ENCODE results near the gene WDR59.
"Not testable (repeated sequence)": the region's sequence is repeated elsewhere in the genome, so short reads cannot be mapped to it uniquely, and the experiment has no call there.

Gene WDR59

DNA sequence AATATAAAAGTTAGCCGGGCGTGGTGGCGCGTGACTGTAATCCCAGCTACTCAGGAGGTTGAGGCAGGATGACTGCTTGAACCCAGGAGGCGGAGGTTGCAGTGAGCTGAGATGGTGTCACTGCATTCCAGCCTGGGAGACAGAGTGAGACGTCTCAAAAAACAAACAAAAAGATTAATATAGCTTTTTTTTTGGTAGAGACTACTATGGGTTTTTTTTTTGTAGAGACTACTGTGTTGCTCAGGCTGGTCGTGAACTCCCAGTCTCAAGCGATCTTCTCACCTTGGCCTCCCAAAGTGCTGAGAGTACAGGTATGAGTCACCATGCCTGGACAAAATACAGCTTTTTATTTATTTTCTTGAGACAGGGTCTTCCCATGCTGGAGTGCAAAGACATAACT lies 34.1 kb upstream of the WDR59 start:
- POLR2A ChIA-PET (ENCODE audit: low non-redundant PET), result no interaction called here
- no peak for TF ChIP-seq CTCF (conservative IDR thresholded peaks at IDR 0.05; ENCODE audit: low read depth)
- DNase-seq (ENCODE audit: low spot score), result no peak
- H3K27ac ChIP-seq, result no peak overlapping the region
- CTCF ChIA-PET, result interaction anchor here (1.1 kb wide), 1 partner anchor 11 kb away, joined by 3 read pairs; no protein-coding TSS in a partner anchor

DNA sequence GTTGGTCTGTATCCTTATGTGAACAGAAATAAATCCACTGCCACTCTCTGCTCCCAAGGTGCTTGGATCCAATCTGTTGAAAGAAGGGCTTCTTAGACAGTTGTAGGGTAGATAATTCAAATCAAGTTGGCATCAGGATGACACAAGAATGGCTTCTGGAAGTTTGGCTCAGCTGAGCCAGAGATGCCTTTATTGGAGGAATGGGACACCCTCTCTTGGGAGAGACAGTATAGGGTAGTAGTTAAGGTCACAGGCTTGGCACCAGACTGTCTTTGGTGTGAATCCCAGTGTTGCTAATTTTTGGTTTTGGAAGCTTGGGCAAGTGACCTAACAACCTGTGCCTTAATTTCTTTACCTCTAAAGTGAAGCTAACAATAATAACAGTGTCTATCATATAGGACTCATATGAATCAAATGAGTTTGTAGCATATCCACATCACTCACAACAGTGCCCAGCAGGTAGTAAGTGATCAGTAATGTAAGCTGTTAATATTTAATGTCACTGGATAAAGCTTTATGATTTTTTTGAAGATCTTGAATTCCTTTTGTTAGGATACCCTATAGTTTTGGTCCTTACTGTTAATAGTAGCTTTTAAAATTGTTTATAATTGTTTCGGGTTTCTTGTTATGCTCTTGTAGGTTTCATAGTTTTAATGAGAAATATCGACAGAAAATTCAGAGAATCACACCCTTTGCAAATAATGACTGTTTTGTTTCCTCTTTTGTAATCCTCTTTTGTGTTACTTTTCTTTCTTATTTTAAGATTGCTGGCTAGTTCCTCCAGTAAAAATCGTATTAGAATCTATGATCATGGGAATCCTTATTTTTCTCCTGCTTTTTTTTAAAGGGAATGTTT lies 33.0 kb upstream of the WDR59 start:
- ChIA-PET CTCF (interaction anchor here (0.7 kb wide), 1 partner anchor 16 kb away, joined by 4 read pairs; no protein-coding TSS in a partner anchor), POLR2A (ENCODE audit: low non-redundant PET) (no interaction called here)
- H3K27ac ChIP-seq, result no peak overlapping the region
- no peak for DNase-seq (ENCODE audit: low spot score)
- no peak for TF ChIP-seq CTCF (conservative IDR thresholded peaks at IDR 0.05; ENCODE audit: low read depth)

GRCh38 chr16:75016451-75017081 lies 31.6 kb upstream of the WDR59 start:
- CTCF ChIA-PET, result interaction anchor here (0.7 kb wide), 2 partner anchors 14 to 94 kb away, joined by 4 to 5 read pairs; no protein-coding TSS in a partner anchor
- H3K27ac ChIP-seq; DNase-seq (ENCODE audit: low spot score); POLR2A ChIA-PET (ENCODE audit: low non-redundant PET): not testable (repeated sequence)

GRCh38 chr16:75014318-75014717 lies 29.4 kb upstream of the WDR59 start:
- ChIA-PET CTCF (no interaction called here), POLR2A (ENCODE audit: low non-redundant PET) (no interaction called here)
- no peak for TF ChIP-seq CTCF (conservative IDR thresholded peaks at IDR 0.05; ENCODE audit: low read depth)
- no peak overlapping the region for H3K27ac ChIP-seq
- DNase-seq (ENCODE audit: low spot score), result no peak

GRCh38 chr16:75013123-75013522 lies 28.2 kb upstream of the WDR59 start:
- H3K27ac ChIP-seq, result peak overlapping the region; percentile 49
- DNase-seq (ENCODE audit: low spot score); POLR2A ChIA-PET (ENCODE audit: low non-redundant PET): not testable (repeated sequence)
- CTCF ChIA-PET, result interaction anchor here (0.7 kb wide), 1 partner anchor 20 kb away, joined by 3 read pairs; no protein-coding TSS in a partner anchor

GRCh38 chr16:75012380-75013081 lies 27.6 kb upstream of the WDR59 start:
- CTCF ChIA-PET, result interaction anchor here (0.7 kb wide), 2 partner anchors 20 to 45 kb away, joined by 3 read pairs; no protein-coding TSS in a partner anchor
- peak overlapping the region; percentile 76 for H3K27ac ChIP-seq

More at GRCh38 chr16:75012380-75013081, 27.6 kb upstream of the WDR59 start:
- no peak for TF ChIP-seq CTCF (conservative IDR thresholded peaks at IDR 0.05; ENCODE audit: low read depth)
- POLR2A ChIA-PET (ENCODE audit: low non-redundant PET), result no interaction called here
- DNase-seq (ENCODE audit: low spot score), result no peak

All from RWPE1 (cell line).